NCI-H2081 (cell line): ENCODE results near the gene CEP192.
"Not testable (repeated sequence)": the region's sequence is repeated elsewhere in the genome, so short reads cannot be mapped to it uniquely, and the experiment has no call there.

Experiments
- DNase-seq, 2 experiments: peaks; one replicate each; lab custom pipeline; 2025; lab: John Stamatoyannopoulos, UW

Gene CEP192

DNA sequence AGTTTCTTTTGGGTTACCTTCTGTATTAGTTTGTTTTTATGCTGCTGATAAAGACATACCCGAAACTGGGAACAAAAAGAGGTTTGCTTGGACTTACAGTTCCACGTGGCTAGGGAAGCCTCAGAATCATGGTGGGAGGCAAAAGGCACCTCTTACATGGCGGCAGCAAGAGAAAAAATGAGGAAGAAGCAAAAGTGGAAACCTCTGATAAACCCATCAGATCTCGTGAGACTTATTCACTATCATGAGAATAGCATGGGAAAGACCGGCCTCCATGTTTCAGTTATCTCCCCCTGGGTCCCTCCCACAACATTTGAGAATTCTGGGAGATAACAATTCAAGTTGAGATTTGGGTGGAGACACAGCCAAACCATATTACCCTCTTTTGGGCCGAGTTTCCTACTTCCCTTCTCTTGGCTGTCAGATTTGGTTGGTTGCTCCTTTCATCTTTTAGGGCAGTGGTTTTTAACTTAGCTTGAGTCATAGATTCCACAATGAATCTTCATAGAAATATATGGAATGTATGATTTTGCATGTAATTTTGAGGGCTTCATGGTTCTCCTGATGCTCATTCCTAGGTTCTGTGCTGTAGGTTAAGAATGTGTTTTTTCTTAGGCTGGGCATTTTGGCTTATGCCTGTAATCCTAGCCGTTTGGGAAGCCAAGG, 44.2 kb downstream of the CEP192 start:
- no peak for DNase-seq

DNA sequence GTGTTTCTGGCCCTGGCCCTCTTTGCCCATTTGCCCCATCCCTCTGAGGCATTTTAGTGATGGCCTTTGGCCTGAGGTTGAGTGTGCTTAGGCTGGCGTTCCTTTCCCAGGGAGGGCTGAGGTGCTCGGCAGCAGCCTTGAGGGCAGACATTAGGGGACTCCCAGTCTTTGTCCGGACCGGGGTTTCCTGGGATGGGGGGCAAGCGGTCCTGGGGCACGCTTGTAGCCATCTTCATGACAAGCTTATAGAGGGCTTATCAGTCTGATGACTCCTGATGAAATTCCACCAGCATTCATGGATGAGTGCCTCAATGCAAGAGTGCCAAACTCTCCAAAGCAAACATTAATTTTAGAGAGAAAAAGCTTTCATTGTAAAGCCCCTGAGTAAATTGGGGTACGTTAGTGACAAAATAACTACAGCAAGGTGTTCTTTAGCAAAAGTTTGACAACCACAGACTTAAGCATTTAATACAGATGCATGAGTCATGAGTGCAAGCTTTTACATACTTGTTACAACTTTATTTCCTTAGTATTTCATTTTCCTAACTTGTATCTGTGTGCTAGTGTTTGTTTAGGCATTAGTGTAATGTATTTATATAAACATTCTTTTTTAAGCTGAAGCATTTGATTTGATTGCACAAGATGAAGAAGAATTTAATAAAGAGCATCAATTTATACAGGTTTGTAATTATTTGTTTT, 45.6 kb downstream of the CEP192 start:
- no peak for DNase-seq

DNA sequence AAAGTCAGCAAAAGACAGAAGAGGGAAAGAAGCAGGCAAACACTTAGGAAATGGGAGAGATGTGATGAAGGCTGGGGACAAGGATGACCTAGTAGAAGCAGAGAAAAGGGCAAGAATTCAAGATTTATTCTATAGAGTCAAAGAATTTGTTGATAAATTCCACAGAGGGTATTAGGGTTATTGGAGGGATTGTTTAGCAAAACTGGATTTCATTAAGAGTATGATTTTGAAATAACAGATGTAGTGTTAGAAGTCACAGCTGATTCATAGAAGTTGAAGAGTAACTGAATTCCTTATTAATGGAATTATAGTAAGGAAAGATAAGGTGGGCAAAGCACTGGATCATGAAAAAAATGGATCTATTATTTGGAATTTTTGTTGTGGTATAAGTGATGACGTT, 48.6 kb downstream of the CEP192 start:
- DNase-seq, result no peak

DNA sequence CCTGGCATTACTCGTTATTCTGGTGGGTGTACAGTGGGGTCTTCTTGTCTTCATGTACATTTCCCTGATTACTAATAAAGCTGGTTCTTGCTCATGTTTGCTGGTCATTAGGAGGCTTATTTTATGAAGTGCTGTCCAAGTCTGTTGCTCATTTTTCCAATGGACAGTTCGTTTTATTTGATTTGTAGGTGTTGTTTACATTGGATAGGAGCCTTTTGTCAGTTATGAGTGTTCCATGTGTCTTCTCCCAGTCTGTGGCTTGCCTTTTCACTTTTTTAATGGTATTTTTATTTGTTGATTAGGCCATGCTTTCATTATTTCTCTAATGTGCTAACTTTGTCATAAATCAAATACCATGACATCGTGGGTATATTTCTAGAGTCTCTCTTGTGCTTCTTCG, 51.9 kb downstream of the CEP192 start:
- DNase-seq, result no peak

DNA sequence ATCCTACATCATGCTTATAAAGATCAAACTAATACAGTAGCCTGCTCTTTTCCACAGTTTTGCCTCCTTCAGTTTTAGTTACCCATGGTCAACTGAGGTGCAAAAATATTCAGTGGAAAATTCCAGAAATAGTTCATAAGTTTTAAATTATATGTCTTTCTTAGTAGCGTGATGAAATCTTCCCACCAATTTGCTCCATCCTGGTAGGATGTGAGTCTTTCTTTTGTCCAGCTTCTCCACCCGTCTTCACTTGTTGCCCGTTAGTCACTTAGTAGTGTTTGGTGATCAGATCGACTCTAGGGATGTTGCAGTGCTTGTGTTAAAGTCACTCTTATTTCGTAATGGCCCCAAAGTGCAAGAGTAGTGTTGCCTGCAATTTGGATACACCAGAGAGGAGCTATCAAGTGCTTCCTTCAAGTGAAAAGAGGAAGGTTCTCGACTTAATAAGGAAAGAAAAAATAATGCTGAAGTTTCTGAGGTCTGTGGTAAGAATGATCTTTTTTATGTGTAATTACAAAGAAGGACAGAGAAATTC, 57.0 kb downstream of the CEP192 start:
- no peak for DNase-seq

DNA sequence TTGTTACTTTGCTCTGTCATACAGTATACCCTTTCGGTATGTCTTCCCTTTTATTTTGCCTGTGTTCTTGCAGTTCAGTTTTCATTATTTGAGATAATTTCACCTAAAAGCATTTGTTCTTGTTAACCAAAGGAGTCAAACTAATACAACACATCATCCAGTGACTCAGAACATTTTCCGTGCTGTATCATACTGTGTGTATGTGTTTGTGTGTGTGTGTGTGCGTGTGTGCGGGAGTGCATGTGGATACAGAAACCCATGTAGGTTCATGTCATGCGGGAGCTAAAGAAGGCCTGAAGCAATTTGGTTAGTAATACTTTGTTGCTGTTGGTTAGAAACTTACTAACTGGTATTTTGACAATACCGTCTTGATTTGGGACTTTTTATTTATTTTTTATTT, 60.0 kb downstream of the CEP192 start:
- DNase-seq, result no peak

DNA sequence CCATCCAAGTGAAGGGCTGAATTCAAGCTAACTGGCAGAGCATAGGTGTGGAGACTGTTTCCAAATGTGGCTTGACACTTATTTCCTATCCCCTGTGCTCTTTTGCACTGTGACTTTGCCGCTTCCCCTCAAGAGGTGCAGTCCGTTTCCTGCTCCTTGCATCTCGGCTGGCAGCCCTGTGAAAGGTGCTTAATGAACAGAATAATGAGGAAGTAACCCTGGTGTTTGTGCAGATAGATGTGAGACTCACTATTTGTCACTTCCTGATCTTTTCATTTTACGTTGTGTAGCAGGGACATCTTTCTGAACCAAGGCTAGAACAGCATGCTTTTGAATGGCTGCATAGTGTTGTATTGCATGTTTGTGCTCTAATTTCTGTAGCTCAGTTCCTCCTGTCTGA, 60.8 kb downstream of the CEP192 start:
- DNase-seq, result no peak

DNA sequence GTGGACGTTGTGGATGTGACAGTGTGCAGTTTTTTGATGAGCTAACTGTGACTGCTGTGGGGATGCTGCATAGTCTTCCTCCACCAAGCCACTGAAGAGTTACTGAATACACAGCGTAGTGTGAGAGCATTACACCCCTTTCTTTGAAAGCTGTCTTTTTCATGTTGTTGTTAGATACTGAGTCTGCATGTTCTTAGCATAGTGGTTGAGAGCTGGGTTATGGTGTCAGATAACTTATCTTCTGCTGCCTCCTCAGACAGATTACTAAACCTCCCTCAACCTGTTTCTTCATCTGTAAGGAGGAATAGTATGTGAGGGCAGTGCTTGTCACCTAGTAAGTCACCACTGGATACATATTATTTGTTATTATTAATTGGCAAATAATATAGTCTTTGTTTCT, 63.2 kb downstream of the CEP192 start:
- no peak for DNase-seq

DNA sequence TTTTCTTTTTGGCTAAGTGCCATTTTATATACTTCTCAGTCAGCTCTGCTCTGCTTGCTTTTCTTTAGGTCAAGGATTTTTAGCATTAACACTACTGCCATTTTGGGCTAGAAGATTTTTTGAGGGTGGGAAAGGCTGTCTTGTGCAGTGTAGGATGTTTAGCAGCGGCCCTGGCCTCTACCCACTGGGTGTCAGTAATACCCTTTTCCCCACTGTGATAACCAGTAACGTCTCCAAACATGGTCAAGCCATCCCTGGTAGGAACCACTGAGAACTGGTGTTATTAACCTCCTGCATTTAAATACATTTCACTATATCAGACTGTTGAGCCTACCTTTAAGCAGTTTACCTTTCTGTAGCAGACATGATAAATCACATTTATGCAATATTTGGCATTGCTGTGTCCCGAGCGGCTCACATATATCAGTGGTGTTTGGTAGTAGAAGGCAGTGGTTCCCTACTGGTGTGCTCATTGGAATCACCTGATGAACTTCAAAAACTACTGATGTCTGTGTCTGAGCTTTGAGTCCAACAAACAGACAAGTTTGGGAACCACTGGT, 70.5 kb downstream of the CEP192 start:
- no peak for DNase-seq

DNA sequence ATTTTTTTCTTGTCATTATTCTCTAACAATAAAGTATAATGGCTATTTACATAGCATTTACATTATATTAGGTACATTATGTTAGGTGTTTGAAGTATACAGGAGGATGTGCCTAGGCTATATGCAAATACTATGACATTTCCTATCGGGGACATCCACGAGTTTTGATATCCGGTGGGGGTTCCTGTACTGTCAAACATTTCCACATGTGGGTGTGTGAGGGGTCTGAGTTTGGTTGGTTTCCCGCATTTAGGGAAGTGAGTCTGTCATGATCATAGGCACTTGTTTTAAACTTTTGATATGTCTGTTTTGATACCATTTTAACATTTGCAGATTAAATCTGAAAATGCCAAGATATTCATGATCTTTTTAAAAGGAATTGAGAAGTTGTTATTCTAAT, 76.0 kb downstream of the CEP192 start:
- DNase-seq, result no peak

DNA sequence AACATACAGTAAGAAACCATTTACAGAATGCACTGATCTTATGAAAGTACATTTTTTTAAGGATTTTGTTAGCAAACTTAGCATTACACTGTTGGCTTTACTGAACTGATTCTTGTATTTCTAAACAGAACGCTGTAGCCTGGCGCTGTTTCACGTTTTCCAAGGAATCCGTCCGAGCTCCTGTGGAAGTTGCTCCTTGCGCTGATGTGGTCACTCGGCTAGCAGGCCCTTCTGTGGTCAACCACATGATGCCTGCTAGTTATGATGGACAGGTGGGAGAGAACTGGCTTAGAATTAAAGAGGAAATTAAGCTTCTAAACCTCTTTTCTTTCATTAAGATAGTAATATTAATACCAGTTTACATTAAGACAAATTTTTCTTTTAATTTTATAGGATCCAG, 76.8 kb downstream of the CEP192 start:
- DNase-seq, result no peak

DNA sequence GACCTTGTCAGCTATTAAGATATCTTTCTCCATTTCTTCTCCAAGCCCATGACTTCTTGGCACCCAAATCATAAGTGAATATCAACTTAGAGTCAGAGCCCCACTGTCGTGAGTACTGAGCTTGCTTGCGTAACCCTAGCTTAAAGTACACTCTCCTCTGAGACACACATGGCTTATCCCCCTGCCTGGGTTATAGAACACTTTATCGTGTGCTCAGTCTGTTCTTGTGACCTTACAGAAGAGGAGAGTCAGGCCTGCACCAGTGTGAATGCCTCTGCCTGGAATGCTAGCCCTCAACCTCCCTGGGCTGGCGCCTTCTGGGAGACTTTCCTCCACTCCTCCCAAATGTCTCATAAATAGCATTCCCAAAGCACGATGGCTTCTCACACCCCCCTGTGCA, 79.3 kb downstream of the CEP192 start:
- no peak for DNase-seq

DNA sequence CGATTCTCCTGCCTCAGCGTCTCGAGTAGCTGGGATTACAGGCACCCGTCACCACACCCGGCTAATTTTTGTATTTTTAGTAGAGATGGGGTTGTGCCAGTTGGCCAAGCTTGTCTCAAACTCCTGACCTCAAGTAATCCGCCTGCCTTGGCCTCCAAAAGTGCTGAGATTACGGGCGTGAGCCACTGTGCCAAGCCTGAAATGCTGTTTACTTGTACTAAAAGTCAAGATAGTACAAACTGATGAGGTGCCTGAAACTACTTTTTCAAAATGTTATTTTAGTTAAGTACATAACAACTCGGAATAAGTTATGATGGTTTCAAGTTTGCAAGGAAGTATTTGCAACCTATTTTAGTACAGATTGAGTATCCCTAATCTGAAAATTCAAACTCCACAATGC, 85.7 kb downstream of the CEP192 start:
- DNase-seq, result no peak

DNA sequence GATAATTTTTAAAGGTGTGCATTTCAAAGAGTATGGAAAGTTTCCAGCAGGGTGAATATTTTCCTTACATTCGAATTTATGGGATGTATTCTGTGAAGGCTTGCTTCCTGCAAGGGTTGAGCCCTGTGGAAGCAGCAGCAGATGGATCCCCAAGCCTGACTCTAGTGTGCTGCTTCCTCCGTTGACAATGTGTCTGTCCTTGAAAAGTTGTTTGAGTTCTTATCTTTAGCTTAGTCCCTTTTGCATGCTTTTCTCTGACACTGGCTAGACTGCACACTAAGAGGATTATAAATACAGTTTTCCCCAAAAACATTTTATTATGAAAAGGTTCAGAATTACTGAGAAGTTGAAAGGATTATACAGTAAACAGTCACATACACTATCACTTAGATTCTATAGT, 86.3 kb downstream of the CEP192 start:
- DNase-seq, result no peak

DNA sequence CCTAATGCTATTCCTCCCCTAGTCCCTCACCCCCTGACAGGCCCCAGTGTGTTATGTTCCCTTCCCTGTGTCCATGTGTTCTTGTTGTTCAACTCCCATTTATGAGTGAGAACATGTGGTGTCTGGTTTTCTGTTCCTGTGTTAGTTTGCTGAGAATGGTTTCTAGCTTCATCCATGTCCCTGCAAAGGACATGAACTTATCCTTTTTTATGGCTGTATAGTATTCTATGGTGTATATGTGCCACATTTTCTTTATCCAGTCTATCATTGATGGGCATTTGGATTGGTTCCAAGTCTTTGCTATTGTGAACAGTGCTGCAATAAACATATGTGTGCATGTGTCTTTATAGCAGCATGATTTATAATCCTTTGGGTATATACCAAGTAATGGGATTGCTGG, 86.9 kb downstream of the CEP192 start:
- DNase-seq, result not testable (repeated sequence)

DNA sequence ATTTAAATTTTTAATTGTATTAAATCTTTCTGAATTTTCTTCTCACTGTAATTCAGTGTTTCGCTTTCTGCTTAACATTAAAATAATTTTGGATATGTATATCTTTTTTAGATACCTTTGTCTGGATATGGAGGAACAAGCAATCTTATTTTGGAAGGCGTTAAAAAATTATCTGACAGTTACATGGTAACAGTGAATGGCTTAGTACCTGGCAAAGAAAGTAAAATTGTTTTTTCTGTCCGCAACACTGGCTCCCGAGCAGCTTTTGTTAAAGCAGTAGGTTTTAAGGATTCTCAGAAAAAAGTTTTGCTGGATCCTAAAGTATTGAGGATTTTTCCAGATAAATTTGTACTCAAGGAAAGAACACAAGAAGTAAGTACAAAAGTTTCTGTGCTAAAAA, 95.7 kb downstream of the CEP192 start:
- no peak for DNase-seq

DNA sequence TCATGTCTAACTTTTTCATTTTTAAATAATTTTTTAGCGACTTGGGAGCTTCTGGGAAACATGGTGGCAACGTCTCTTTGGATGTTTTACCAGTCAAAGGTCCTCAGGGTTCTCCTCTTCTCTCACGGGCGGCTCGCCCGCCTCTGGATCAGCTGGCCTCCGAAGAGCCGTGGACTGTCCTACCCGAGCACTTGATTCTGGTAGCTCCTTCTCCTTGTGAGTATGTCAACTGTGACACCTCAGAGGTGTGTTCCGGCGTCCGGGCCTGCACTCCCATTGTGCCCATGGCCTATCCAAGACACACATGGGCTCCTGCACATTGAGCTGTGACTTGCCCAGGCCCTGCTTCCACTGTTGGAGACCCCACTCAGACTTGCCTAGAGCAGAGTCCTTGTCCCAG, 104.3 kb downstream of the CEP192 start:
- no peak for DNase-seq

DNA sequence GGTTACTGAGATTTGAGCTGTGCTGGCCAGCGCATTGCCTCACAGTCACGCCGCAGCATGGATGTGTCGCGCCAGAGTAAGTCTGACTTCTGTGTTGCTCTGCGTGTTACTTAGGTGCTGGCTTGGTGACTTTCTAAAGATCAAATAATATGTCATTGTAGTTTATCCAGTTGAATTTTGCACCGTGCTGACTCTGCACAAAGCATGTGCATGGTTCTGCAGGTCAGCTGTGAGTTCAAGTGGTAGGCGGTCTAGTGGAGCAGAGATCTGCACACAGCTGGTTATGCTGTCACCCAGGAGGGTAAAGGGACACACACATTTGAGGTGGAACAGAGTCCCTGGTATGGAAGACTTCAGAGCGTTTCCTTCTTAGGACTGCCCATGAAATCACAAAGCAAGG, 105.1 kb downstream of the CEP192 start:
- no peak for DNase-seq

DNA sequence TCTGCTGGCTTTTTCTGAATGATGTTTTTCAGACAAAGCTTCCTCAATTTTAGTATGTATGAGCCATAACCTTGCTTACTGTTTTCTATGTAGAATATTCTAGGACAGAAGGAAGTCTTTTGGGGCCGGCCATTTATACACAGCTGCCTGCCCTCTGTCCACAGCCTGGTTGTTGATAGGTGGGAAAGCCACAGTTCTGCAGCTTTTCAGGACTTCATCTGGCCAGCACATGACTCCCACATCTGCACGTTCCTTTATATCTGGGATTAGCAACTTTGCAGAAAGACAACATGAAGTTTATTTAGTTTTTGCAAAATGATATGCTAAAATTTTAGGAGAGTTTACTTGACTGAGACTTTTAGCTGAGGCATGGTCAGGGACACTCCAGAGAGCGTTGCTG, 105.6 kb downstream of the CEP192 start:
- no peak for DNase-seq

DNA sequence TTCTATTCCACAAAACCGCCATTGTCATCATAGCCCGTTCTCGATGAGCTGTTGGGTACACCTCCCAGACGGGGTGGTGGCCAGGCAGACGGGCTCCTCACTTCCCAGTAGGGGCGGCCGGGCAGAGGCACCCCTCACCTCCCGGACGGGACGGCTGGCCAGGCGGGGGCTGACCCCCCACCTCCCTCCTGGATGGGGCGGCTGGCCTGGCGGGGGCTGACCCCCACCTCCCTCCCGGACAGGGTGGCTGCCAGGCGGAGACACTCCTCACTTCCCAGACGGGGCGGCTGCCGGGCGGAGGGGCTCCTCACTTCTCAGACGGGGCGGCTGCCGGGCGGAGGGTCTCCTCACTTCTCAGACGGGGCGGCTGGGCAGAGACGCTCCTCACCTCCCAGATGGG, 106.9 kb downstream of the CEP192 start:
- not testable (repeated sequence) for DNase-seq

DNA sequence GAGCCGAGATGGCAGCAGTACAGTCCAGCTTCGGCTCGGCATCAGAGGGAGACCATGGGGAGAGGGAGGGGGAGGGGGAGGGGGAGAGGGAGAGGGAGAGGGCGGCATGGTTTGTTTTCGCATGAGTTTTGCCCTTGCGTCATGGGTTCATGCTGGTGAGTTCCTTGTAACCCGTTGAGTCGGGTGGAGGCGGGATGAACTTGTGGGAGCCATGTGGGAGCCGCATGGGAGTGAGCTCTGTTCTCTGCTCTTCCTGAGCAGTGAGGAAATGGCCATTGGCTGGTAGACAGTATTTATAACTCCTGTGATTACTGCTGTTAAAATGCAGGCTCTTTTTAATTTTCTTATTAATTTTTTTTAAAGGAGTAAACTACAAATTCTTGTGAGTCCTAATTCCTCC, 108.0 kb downstream of the CEP192 start:
- DNase-seq, result no peak

DNA sequence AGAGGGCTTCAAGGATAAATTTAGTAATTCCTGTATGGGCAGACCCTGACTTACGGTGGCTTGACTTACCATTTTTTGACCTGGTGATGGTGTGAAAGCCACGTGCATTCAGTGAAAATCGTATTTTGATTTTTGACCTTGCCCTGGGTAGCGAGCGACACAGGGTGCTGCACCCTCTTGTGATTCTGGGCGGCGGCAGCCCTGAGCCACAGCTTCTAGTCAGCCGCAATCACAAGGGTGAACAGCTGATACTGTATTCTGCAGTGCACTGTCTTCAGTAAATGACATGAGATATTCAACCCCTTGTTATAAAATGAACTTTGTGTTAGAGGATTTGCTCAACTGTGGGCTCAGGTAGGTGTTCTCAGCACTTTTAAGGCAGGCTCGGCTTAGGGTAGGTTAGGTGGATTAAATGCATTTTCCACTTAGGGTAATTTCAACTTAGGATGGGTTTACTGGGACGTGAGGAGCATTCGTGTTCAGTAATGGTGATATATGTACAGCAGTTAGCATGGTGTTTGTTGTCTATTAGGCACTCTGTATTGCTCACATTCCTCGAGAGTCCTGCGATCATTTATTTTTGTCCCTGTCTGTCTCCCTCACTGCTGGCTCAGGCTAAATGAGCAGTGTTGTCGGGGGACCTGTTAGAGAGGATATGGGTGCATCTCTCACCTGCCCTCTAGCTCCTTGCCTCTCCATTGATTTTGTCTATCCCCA, 109.9 kb downstream of the CEP192 start:
- DNase-seq, result no peak

DNA sequence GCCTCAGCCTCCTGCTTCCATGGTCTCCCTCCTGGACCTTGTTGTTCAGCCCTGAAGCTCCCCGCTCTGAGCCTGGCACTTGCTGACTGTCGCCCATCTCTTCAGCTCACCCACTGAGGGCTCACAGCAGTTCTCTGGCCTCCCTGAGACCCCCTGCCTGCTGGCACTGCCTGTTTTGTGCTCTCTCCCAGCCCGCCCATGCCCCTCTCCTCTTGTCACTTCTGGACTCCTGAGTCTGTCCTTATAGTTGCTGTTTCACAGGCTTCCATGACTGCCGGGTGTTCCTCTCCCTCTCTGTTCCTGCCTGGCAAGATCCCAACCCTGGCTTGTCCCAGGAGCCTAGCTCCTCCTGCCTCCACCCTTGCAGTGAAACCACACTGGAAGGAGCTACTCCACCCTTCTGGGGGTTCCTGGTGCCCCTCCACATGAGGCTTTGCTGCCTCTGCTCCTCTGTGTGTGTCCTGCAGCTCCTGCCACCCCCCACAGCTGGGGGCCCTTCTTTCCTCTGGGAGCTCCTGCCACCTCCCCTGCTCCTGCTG, 110.6 kb downstream of the CEP192 start:
- DNase-seq, result no peak
